Activated T-cell treated with anti-CD3 and anti-CD28 coated beads for 48 hours (primary cell): ENCODE data around the gene FGGY.
"Not testable (repeated sequence)": the region's sequence is repeated elsewhere in the genome, so short reads cannot be mapped to it uniquely, and the experiment has no call there.

Experiments
- DNase-seq: peaks from one replicate; pipeline ENCODE4 v3.0.0-alpha.2; 2020; ENCODE audit warnings: low read depth

Gene FGGY

DNA sequence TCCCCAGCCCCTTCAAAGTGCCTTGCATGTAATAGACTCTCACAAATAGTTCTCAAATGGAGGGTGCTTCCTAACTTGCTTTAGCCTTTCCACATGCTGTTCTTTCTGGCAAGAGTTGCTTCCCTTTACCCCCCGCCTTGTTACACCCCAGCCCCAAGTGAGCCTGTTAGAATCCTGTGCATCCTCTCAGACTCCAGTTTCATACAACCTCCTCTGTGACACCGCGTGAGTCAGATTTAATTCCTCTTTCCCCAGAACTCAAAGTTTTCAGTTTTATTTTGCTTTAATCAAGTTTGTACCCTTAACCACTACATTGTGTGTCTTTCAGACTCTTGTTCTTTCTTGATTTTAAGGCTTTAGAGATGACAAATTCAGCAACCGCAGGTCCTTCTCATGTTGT is 283.4 kb downstream of the FGGY start:
- DNase-seq = no peak

- DNase-seq = not testable (repeated sequence)
Measured at GRCh38 chr1:59592410-59592809, 295.5 kb downstream of the FGGY start.

GRCh38 chr1:59592924-59593323 is 296.0 kb downstream of the FGGY start:
- DNase-seq = no peak

DNA sequence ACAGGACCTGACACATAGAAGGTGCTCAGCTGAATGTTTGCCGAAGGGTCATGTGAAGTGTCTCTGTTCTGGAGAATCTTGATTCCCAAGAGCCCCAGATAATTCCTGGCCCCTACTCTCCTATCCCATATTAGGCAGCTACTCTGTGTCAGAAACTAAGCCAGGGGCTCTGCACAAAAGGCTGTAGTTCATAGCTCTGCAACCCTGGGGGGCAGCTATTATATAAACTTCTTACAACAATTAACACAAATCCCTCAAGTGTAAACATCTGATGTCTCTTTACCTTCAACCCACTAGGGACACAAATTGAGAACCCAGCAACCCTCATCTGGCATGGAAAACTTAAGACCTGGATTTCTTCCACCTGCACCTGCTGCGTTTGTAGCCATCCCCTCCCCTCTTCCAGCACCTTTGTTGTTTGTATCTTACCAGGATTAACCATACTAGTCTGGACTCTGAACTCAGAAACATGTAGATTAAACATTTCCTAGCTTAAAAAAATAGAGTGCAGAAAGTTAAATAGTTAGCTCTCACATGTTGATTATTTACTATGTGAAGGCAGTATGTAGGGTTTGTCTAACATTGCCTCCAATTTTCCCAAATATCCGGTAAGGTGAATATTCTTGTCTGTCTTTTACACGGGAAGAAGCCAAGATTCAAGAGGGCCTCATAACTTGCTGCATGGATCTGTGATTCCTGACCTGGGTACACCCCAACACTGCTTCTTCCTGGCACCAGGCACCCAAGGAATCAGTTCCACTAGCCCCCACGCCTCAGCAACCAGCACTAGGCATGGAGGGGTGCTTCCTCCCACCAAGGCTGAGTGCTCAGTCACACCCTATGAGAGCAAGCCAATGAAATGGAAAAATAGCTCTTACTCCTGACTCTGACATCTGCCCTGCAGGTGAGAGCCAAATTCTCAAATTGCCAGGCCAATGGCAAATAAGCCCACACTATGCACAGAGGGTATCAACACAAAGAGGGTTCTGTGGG is 297.2 kb downstream of the FGGY start:
- no peak for DNase-seq

- no peak for DNase-seq
Measured at GRCh38 chr1:59595774-59596173, 298.9 kb downstream of the FGGY start.

GRCh38 chr1:59596432-59596831 is 299.5 kb downstream of the FGGY start:
- DNase-seq = no peak

GRCh38 chr1:59596956-59597355 is 300.1 kb downstream of the FGGY start:
- no peak for DNase-seq

- no peak for DNase-seq
Measured at GRCh38 chr1:59597420-59598119, 300.7 kb downstream of the FGGY start.

- no peak for DNase-seq
Measured at GRCh38 chr1:59598120-59598440, 301.2 kb downstream of the FGGY start.

GRCh38 chr1:59601041-59601441 is 304.1 kb downstream of the FGGY start:
- no peak for DNase-seq

DNA sequence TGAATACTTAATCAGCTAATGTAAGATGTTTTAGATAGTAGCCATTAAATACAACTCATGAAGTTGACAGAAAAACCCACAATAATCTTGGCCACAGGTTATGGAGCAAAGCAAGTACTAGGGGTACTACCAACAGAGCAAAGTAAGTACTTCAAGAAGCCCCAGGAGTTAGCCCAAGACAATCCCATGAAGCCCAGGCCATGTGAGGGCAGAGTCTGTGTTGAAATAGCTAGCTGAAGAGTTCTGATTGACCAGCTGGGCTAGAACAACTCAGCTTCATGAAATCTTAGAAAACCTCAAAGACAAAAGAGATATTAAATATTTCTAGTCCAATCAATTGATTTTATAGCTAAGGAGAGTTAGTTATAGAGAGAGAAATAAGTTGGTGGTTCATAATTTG is 304.9 kb downstream of the FGGY start:
- DNase-seq = no peak

DNA sequence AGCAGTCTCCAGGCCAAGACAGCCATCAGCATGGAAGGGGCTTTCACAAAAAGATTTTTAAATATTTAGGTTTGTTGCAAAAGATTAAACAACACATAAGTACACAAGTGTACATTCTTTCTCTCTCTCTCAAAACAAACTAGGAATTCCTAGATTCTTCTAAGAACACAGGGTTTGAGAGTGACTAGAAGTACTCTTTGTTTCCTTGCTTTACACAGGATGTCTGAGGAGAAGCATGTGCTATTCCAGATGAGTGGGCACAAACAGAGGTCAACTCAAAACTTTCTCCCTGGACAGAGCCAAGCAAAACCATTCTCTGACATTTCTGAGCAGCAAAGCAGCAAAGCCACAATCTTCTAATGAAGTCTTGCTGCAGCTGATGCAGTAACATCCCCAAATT is 307.3 kb downstream of the FGGY start:
- no peak for DNase-seq

DNA sequence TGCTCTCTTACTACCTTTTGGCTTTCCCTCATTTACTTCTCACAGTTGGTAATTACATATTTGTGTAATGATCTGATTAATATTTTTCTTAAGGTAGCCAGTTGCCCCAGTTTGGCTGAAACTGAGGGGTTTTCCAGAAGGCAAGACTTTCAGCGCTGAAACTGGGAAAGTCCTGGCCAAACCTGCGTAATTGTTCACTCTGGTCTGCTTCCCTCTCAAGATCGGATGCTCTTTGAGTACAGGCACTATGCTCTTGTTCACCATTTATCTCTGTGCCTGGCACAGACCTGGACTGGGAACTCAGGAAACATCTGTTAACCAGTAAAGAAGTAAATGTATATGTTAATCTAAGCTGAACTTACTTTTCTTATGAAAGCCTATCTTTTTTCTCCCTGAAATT is 308.3 kb downstream of the FGGY start:
- DNase-seq = no peak

- DNase-seq = no peak
Measured at GRCh38 chr1:59605761-59606160, 308.9 kb downstream of the FGGY start.

DNA sequence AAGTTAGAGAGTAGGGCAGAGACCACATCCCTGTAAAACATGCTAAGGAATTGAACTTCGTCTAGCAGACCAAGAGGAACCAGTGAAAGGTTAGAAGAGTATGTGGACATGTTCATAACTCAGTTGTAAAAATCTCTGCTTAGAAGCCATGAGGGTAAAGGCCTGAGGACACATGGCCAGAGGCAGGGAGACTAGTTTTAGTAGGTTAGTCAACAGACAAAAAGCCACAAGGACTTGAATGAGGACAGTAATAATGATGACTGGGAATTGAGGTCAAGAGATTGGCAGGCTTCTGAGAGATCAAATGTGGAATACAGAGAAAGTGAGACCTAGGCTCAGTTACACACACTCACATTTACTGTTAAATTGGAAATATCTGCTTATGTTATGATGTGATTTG is 312.4 kb downstream of the FGGY start:
- DNase-seq = no peak

DNA sequence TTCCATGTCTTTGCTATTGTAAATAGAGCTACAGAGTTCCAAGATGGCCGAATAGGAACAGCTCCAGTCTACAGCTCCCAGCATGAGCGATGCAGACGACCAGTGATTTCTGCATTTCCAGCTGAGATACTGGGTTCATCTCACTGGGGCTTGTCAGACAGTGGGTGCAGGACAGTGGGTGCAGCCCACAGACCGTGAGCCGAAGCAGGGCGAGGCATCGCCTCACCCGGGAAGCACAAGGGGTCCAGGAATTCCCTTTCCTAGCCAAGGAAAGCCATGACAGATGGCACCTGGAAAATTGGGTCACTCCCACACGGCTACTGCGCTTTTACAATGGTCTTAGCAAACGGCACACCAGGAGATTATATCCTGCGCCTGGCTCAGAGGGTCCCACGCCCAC is 313.6 kb downstream of the FGGY start:
- not testable (repeated sequence) for DNase-seq

- DNase-seq = no peak
Measured at GRCh38 chr1:59617434-59617833, 320.5 kb downstream of the FGGY start.

GRCh38 chr1:59619557-59619956 is 322.7 kb downstream of the FGGY start:
- DNase-seq = no peak

DNA sequence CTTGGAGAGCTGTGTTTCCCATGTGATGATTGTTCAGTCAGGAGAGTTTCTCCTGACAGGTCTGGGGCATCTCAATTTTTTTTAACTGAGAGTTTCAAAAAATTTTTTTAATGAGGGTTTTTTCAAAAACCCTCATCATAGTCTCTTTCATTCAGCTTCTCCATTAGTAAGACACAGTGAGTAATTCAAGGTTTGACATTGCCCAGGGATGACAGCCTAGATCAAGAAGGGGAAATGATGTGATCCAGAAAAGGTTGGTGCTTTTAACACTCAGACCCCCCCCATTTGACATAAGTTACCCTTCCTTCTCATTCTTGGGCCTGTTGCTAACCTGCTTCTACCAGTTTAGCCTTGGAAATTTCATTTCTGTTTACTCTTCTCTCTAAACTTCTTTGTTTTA is 328.5 kb downstream of the FGGY start:
- no peak for DNase-seq

- DNase-seq = no peak
Measured at GRCh38 chr1:59631561-59632255, 334.8 kb downstream of the FGGY start.

- DNase-seq = no peak
Measured at GRCh38 chr1:59635097-59635496, 338.2 kb downstream of the FGGY start.

DNA sequence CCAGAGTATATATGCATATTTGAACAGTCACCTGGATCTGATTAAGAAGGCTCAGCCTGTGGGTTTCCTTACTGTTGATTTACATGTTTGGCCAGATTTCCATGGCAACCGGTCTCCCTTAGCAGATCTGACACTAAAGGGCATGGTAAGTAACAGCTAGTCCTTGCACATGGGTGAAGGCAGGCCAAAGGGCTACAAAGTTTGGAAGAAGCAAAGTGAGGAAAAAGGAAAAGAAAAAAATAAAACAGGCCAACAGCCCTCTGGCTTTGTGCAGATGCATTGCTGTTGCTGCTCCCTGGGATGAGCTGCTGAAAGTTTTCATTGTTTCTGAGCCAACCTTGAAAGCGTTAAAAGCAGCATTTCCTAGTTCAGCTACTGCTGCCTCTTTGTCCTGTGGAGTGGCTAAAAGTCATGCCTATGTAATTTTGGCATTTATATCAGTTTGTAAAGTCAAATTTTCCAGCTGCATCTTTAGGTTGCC is 341.4 kb downstream of the FGGY start:
- no peak for DNase-seq

DNA sequence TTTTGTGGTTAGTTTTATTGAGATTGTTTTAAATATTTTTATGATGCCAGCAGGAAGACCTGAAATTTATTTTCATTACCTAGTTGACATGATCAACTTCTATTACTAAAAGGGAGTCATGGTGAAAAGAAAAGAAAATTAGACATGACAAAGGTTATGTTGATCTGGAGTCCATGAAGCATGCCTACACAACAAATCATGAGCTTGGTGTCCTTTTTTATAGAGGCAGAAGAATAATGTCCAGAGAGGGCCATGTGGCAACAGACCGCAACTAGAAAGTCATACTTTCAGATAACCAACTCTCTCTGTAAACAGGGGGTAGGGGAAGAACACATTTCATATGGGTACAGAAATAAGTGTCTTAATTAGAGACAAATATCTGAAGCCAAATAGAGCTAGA is 342.4 kb downstream of the FGGY start:
- DNase-seq = no peak
